Smooth muscle cell (in vitro differentiated cells): ENCODE results near the gene FASLG. TPM values are rescaled to one million over a fixed set of nuclear protein-coding genes. Genes with fewer than 3 reads are reported as not detected.
"Not testable (repeated sequence)": the region's sequence is repeated elsewhere in the genome, so short reads cannot be mapped to it uniquely, and the experiment has no call there.

Experiments used
- DNase-seq: peaks from one replicate; lab custom pipeline; 2025; ENCODE audit not compliant: unreplicated experiment; lab: John Stamatoyannopoulos, UW
- H2AFZ ChIP-seq: fragments of 200-600 bp; sonication (generic); 2 replicates; pipeline ENCODE4 v1.6.0; 2016; ENCODE audit warnings: antibody characterized with exemption, low read depth, mild to moderate bottlenecking
- H3F3A ChIP-seq: fragments of 200-600 bp; sonication (generic); 2 replicates; pipeline ENCODE4 v1.6.0; 2017; ENCODE audit warnings: antibody characterized with exemption, low read depth
- H3K27ac ChIP-seq: fragments of 200-600 bp; sonication (generic); 2 replicates; pipeline ENCODE4 v1.5.1; 2016; ENCODE audit warnings: low read depth, mild to moderate bottlenecking
- H3K27me3 ChIP-seq: fragments of 200-600 bp; sonication (generic); 2 replicates; pipeline ENCODE4 v1.6.1; 2016; ENCODE audit warnings: low read depth, mild to moderate bottlenecking
- H3K36me3 ChIP-seq: fragments of 200-600 bp; sonication (generic); 2 replicates; pipeline ENCODE4 v1.5.1; 2016; ENCODE audit warnings: low read depth
- H3K4me1 ChIP-seq: fragments of 200-600 bp; sonication (generic); 2 replicates; pipeline ENCODE4 v1.5.1; 2016; ENCODE audit warnings: low read depth
- H3K4me2 ChIP-seq: fragments of 200-600 bp; sonication (generic); 2 replicates; pipeline ENCODE4 v1.6.0; 2016; ENCODE audit warnings: mild to moderate bottlenecking
- H3K4me3 ChIP-seq: fragments of 200-600 bp; sonication (generic); 2 replicates; pipeline ENCODE4 v1.5.1; 2016; ENCODE audit warnings: mild to moderate bottlenecking
- H3K79me2 ChIP-seq: fragments of 200-600 bp; sonication (generic); 2 replicates; pipeline ENCODE4 v1.6.0; 2016; ENCODE audit warnings: low read depth, mild to moderate bottlenecking
- H3K9ac ChIP-seq: fragments of 200-600 bp; sonication (generic); 2 replicates; pipeline ENCODE4 v1.6.0; 2016; ENCODE audit warnings: low read depth
- H3K9me3 ChIP-seq: fragments of 200-600 bp; sonication (generic); replicated peaks from 2 replicates; pipeline ENCODE4 v1.5.1; 2016; ENCODE audit warnings: low read depth
- H4K20me1 ChIP-seq: fragments of 200-600 bp; sonication (generic); 2 replicates; pipeline ENCODE4 v1.6.0; 2016; ENCODE audit warnings: low read depth
- WGBS: methylation state at CpG from one replicate; pipeline ENCODE4 v1.1.7; 2016; ENCODE audit warnings: low lambda C conversion rate; 5-methylcytosine and 5-hydroxymethylcytosine counted together
- polyA plus RNA-seq: library from polyadenylated mRNA; unstranded; fragments of >200 nt; fragmentation: Nextera tagmentation; extraction: Ambion mirVana; gene quantifications from 2 replicates; pipeline ENCODE4 v1.2.1, GENCODE V29; 2016
- total RNA-seq: library from RNA; depleted of rRNA; stranded (reverse); fragments of >200 nt; gene quantifications from 2 replicates; pipeline ENCODE4 v1.2.3, GENCODE V29; 2014
- TF ChIP-seq, protein P1 (sequence below): fragments of 200-600 bp; sonication (generic); IDR thresholded peaks from 2 replicates; pipeline ENCODE4 v1.5.1; 2017; ENCODE audit warnings: borderline replicate concordance, mild to moderate bottlenecking, antibody characterized with exemption; ENCODE audit not compliant: insufficient read depth, poor library complexity, severe bottlenecking

The FASLG gene
- total and polyA plus RNA-seq, 2 experiments from 2014 or later = not detected

DNA sequence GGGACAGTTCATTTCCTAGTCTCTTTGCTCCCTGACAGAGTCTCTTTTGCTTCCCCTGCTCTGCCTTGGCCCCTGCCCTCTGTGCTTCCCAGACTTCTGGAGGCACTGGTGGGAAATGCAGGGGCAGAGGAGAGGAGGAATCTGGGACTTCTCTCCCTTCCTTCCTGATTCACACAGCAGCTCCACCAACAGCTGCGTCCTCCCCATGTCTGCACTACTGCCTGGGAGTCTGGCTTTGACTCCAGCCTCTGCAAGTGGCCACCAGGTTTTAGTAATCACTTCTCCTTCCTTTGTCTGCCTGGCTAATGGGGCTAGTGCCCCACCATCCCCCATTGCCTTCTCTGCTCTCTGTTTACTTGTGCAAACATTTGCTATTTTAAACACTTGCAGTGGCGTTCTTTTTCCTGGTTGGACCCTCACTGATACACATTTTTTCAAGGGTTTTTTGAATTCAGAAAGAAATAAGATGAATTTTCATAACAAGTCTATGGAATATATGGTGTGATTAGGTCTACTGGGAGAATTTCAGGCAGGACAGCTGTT is 21.9 kb downstream of the FASLG start:
- peaks cover 9% of the 10 kb centered on the region for H3K4me1 ChIP-seq
- DNase-seq = no peak
- no peak overlapping the region for H3K27ac ChIP-seq
- WGBS = 47% methylated on average over 2 of the region's 2 CpGs
- no peaks in the 10 kb centered on the region for H3K79me2 ChIP-seq
- no peaks in the 10 kb centered on the region for H4K20me1 ChIP-seq
- no peaks in the 10 kb centered on the region for H3K9me3 ChIP-seq
- TF ChIP-seq, protein P1, sequence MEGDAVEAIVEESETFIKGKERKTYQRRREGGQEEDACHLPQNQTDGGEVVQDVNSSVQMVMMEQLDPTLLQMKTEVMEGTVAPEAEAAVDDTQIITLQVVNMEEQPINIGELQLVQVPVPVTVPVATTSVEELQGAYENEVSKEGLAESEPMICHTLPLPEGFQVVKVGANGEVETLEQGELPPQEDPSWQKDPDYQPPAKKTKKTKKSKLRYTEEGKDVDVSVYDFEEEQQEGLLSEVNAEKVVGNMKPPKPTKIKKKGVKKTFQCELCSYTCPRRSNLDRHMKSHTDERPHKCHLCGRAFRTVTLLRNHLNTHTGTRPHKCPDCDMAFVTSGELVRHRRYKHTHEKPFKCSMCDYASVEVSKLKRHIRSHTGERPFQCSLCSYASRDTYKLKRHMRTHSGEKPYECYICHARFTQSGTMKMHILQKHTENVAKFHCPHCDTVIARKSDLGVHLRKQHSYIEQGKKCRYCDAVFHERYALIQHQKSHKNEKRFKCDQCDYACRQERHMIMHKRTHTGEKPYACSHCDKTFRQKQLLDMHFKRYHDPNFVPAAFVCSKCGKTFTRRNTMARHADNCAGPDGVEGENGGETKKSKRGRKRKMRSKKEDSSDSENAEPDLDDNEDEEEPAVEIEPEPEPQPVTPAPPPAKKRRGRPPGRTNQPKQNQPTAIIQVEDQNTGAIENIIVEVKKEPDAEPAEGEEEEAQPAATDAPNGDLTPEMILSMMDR = no peak
- H3K27me3 ChIP-seq = no peaks in the 10 kb centered on the region
- no peak overlapping the region for H3K4me3 ChIP-seq
- no peak overlapping the region for H2AFZ ChIP-seq
- no peaks in the 10 kb centered on the region for H3F3A ChIP-seq
- H3K9ac ChIP-seq = no peak overlapping the region
- no peak overlapping the region for H3K4me2 ChIP-seq
- no peaks in the 10 kb centered on the region for H3K36me3 ChIP-seq

DNA sequence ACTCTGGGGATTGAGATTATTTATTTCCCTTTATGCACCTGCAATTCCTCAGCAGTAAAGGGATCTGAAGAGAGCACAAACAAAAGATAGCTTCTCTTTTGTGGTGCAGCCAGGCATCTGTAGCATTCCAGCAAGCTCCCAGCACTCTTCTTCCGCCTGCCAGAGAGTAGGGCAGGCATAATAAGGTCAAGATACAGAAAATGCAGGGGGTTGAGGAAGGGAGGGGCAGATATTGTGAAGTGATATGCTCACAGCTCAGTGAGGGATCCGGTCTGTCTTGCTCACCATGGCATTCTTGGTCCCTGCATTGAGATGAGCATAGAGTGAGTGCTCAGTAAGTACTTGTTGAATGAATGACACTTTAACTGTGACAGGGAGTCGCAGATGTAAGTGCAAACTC is 23.9 kb downstream of the FASLG start:
- Histone ChIP-seq H3K36me3 (no peaks in the 10 kb centered on the region), H4K20me1 (no peaks in the 10 kb centered on the region), H3K4me2 (no peak overlapping the region), H3K27me3 (no peaks in the 10 kb centered on the region), H3K79me2 (no peaks in the 10 kb centered on the region), H3K9me3 (no peaks in the 10 kb centered on the region), H3K4me1 (peaks cover 9% of the 10 kb centered on the region), H3K4me3 (no peak overlapping the region), H2AFZ (no peak overlapping the region), H3K9ac (no peak overlapping the region), H3K27ac (no peak overlapping the region), H3F3A (no peaks in the 10 kb centered on the region)
- TF ChIP-seq, protein P1 = no peak
- DNase-seq = no peak
- WGBS = 69% methylated on average over 3 of the region's 3 CpGs

DNA sequence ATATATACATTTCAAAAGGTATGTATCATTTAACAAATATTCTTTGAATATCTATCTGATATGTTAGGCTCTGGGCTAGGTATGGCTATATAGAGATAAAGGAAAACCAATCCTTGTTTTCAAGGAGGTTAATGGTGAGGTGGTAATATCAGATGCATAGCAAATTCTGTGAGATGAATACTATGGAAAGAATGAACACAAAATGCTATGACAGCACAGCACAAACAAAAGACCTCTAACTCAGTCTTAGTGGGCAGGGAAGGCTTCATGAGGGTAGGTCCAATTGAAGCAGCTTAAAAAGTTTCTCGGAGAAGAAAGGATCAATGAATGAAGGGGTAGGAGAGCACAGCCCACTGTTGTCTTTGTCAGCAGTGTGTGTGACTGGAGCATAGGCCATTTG is 27.2 kb downstream of the FASLG start:
- Histone ChIP-seq H3F3A (no peaks in the 10 kb centered on the region), H4K20me1 (no peaks in the 10 kb centered on the region), H2AFZ (no peak overlapping the region), H3K4me2 (no peak overlapping the region), H3K36me3 (no peaks in the 10 kb centered on the region), H3K9ac (no peak overlapping the region), H3K27me3 (no peaks in the 10 kb centered on the region), H3K27ac (no peak overlapping the region), H3K9me3 (no peaks in the 10 kb centered on the region), H3K4me3 (no peak overlapping the region), H3K79me2 (no peaks in the 10 kb centered on the region), H3K4me1 (peaks cover 9% of the 10 kb centered on the region)
- WGBS = 94% methylated on average over 1 of the region's 1 CpG
- DNase-seq = no peak
- TF ChIP-seq, protein P1 = no peak

DNA sequence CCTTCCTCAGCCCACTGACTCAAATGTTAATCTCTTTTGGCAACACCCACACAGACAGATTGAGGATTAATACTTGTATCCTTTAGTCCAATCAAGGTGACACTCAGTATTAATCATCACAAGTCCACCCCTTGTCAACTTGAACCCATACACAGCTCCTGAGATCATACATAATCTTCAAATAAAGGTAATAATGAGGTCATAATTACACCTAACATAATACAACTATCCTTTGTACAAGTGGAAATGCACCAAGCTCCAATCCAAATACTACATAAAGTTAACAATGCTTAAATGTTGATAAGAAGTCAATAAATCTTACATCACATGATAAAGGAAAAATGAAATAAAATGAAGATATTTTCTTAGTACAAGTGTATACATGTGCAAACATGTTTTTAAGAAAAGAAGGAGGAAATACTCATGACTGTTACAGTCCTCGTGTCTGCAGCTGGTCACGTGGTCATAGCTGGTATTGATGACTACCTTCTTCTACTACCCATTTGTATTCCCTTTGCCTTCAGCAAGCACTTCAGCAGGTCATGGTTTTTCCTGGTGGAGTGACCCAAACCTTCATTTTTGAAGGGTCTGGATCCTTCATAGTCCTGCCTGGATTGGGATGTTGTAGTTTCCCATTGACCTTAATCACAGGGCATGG is 29.7 kb downstream of the FASLG start:
- not testable (repeated sequence) for H3K9me3 ChIP-seq, H3K27ac ChIP-seq, H3K27me3 ChIP-seq, H3K79me2 ChIP-seq, H3K4me3 ChIP-seq, H3F3A ChIP-seq, H3K4me2 ChIP-seq, H3K36me3 ChIP-seq, H3K9ac ChIP-seq, H3K4me1 ChIP-seq, DNase-seq, H2AFZ ChIP-seq, H4K20me1 ChIP-seq
- WGBS = 94% methylated on average over 2 of the region's 2 CpGs

DNA sequence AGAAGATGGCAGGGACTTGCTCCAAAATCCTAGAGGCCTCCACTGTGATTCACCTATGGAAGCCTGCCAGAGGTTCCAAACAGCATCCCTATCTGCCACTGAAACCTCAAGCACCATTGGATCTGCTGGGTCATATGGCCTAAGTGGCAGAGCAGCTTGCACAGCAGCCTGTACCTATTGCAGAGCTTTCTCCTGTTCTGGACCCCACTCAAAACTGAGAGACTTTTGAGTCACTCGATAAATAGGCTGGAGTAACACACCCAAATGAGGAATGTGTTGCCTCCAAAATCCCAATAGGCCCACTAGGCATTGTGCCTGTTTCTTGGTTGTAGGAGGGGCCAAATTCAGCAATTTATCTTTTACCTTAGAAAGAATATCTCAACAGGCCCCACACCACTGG is 32.0 kb downstream of the FASLG start:
- H4K20me1 ChIP-seq, H3K27me3 ChIP-seq, DNase-seq, H3K9me3 ChIP-seq, H3K27ac ChIP-seq, H3K4me3 ChIP-seq, H3K36me3 ChIP-seq, H3K4me2 ChIP-seq, H3F3A ChIP-seq, H2AFZ ChIP-seq, H3K9ac ChIP-seq, H3K79me2 ChIP-seq, H3K4me1 ChIP-seq: not testable (repeated sequence)
- WGBS = 94% methylated on average over 1 of the region's 1 CpG
